GM04504 (cell line): Measurements from ENCODE around the gene COL15A1.

Experiments used
- DNase-seq: peaks from one replicate; pipeline ENCODE4 v3.0.0-alpha.2; 2012; ENCODE audit warnings: low read depth

The COL15A1 gene

DNA sequence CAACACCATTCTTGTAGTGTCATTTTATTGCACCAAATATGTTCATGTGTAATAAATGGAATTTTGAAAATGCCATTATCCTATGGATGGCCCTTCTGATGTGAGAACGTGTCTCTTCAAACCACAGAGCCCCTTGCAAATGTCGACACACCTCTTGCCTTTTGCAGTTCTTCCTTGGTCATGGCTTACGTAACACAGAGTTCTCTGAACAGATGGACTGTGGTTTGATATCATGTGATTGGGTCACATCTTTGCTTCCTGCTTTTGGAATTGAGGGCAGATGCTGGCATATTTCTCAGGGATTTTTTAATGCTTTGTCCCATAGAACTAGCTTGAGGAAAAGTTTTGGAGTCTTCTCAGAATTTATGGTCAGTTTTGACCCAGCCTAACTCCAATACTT, 165.8 kb downstream of the COL15A1 start:
- DNase-seq, result no peak

DNA sequence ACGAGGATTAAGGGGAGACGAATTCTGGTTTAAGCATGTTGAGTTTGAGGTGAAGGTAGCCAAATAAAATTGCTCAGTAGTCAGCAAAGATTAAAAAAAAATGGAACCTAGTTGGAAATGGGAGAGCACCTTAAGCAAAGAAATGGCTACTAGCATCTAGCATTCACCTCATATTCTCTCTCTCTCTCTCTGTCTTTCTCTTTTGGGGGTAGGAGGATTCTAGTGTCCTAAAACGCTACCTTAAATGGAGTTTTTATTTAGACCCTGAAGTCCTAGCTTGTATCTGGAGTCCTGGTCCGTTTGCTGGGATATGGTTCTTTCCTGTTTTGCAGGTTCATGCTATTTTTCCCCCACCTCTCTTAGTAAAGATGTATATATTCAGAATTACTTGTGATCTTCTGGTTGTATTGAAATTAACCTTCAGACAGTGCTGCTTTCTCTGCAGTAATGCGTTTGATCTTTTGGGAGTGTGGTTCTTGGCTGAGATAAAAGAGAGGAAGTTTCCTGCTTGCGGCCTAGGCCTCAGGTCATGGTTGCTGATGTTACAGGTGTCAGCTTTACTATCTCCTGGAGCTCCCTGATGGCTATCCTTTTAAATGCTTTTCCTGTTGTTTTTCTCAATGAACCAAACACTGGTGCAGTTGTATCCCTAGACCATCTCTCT, 169.2 kb downstream of the COL15A1 start:
- DNase-seq, result no peak

DNA sequence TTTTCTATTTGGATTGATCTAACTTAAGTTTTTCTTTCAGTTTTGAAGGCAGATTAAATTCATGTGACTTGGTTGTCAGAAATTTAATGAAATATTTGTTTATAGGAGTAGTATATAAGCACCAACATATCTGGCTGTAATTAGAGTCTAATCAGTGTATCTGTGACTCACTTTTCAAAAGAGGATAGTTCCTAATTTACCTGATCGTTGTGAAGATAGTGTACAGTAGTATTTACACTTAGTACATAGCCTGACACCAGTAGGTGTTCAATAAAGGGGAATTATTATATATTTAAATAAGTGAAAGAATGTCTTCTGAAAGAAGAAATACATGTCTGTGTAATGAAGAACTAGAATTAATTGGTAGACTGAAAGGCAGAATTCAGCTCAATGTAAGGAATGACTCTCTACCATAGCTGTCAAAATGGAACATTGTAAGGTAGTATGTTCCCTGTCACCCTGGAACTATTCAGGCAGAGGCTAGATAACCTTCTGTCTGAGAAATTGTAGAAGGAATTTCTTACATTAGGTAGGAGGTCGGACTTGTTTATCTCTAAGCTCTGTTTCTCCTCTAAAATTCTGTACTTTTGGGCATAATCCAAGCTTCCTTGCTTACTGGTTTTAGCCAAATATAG, 169.8 kb downstream of the COL15A1 start:
- no peak for DNase-seq

DNA sequence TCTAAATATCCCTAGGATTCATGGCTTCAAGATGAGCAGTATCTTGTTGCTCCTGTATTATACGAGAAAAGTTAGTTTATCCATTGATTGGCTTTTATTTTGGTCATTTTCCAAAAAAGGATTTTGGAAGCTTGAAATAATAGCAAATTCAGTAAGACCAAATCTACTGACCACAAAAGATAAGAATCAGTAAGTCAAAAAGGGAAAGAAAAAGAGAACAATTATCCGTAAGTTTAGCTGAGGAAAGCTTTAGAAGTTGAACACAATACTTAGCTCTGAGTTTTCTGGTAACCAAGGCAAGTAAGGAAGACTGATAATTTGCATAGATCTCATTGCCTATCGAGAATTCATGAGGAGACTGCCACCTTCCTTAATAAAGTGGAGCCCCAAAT, 170.3 kb downstream of the COL15A1 start:
- no peak for DNase-seq

DNA sequence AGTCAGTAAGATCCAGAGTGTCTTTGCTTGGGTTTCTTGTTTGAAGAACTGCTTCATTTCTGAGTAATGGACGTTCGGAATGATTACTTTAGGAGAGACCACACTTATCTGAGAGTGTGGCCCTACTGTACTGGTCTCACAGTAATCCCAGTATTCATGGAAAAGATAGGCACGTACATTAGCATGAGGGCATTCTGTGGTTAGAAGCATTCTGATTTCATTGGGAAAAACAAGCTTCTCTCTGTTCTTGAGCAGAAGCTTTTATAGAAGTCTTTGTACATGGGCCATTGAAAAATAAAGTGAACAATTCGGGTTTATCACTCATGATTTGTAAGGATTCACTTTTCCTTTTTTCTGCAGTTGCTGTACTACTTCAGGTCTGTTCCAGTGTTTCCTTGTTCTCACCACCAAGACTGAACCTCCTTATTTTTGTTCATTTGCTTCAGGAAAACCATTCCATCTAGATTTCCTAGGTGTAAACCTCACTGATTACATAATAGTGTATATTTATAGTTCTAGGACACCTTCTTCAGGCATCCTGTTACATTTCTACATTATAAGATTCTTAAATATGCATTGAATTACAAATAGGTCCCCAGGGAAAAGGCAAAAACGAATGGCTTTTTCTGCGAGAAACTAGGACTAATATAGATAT, 171.3 kb downstream of the COL15A1 start:
- DNase-seq, result no peak

DNA sequence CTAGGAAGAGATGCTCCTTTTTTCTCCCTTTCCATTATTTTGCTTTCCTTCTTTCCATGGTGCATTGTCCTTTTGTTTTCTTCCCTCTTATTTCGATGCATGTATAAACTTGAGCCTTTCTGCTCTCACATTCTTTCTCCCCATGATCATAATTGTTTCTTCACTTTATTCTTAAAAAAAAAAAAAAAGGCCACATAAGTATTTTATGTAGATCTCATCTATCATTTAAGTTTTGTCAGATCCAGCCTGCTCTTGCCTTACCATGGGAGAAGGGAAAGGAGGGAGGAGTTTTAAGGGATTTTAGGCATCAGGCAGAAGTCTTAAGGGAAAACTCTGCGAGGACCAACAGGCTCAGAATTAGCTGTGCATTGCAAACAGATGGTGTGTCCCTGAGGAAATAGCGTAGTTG, 172.3 kb downstream of the COL15A1 start:
- no peak for DNase-seq

DNA sequence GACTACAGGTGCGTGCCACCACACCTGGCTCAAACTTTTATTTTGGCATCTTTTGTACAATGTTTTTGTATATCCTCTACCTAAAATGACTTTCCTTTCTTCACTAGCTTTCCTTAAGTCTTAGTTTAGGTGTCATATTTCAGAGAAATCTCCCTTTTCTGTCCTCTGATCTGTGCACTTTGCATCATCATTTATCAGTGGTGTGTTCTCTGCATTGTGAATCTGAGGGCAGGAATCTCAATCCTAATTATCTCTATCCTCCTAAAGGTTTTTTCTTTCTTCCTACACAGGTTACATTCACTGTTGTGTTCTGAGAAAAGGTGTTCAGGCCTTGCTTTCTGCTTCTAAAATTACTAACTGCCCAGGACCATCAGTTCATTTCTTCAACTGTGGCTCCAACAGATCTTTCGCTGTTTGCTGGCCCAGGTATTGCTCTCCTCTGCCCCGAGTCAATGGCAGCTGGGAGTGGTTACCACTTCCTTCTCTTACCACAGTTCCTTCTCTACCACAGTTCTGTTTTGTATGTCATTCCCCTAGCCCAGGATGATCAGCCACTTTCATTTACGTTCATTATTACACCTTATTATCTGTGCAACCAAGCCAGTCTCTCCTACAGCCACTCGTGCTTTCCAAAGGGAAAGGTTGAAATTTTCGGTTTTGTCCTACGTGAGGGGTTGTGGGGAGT, 175.2 kb downstream of the COL15A1 start:
- DNase-seq, result no peak

DNA sequence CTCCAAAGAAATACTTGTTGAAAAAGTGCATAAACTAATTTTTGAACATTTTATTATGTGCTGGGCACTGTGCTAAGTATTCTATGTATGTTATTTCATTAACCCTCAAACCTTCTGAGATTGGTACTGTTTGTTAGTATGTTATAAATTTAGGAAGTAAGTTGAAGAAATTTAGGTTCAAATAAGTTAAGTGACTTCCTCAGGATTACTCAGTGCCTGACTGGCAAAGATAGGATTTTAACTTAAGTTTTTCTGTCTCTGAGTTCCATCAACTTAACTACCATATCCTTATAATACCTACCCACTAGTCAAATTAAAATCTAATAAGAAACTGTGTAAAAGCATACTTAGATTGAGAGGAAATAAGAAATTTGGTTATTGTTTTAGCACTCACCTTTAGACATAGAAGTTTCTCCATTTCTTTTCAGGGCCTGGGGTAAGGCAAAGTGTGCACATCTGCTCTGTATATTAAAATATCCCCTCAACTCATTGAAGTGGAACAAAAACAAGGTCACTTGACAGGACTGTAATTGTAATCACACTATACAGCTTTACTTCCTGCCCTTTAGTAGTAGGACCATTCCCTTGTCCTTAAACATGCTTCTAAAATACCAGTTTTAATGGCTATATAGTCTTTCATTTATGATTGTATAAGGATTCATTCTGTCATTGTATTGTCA, 176.4 kb downstream of the COL15A1 start:
- no peak for DNase-seq
